Smooth muscle cell (in vitro differentiated cells): ENCODE results near the gene AP3D1. TPM values are rescaled to one million over a fixed set of nuclear protein-coding genes. Genes with fewer than 3 reads are reported as not detected.

Experiments
- DNase-seq: peaks from one replicate; lab custom pipeline; 2025; ENCODE audit not compliant: unreplicated experiment; lab: John Stamatoyannopoulos, UW
- H2AFZ ChIP-seq: fragments of 200-600 bp; sonication (generic); 2 replicates; pipeline ENCODE4 v1.6.0; 2016; ENCODE audit warnings: antibody characterized with exemption, low read depth, mild to moderate bottlenecking
- H3F3A ChIP-seq: fragments of 200-600 bp; sonication (generic); 2 replicates; pipeline ENCODE4 v1.6.0; 2017; ENCODE audit warnings: antibody characterized with exemption, low read depth
- H3K27ac ChIP-seq: fragments of 200-600 bp; sonication (generic); 2 replicates; pipeline ENCODE4 v1.5.1; 2016; ENCODE audit warnings: low read depth, mild to moderate bottlenecking
- H3K27me3 ChIP-seq: fragments of 200-600 bp; sonication (generic); 2 replicates; pipeline ENCODE4 v1.6.1; 2016; ENCODE audit warnings: low read depth, mild to moderate bottlenecking
- H3K36me3 ChIP-seq: fragments of 200-600 bp; sonication (generic); 2 replicates; pipeline ENCODE4 v1.5.1; 2016; ENCODE audit warnings: low read depth
- H3K4me1 ChIP-seq: fragments of 200-600 bp; sonication (generic); 2 replicates; pipeline ENCODE4 v1.5.1; 2016; ENCODE audit warnings: low read depth
- H3K4me2 ChIP-seq: fragments of 200-600 bp; sonication (generic); 2 replicates; pipeline ENCODE4 v1.6.0; 2016; ENCODE audit warnings: mild to moderate bottlenecking
- H3K4me3 ChIP-seq: fragments of 200-600 bp; sonication (generic); 2 replicates; pipeline ENCODE4 v1.5.1; 2016; ENCODE audit warnings: mild to moderate bottlenecking
- H3K79me2 ChIP-seq: fragments of 200-600 bp; sonication (generic); 2 replicates; pipeline ENCODE4 v1.6.0; 2016; ENCODE audit warnings: low read depth, mild to moderate bottlenecking
- H3K9ac ChIP-seq: fragments of 200-600 bp; sonication (generic); 2 replicates; pipeline ENCODE4 v1.6.0; 2016; ENCODE audit warnings: low read depth
- H3K9me3 ChIP-seq: fragments of 200-600 bp; sonication (generic); replicated peaks from 2 replicates; pipeline ENCODE4 v1.5.1; 2016; ENCODE audit warnings: low read depth
- H4K20me1 ChIP-seq: fragments of 200-600 bp; sonication (generic); 2 replicates; pipeline ENCODE4 v1.6.0; 2016; ENCODE audit warnings: low read depth
- WGBS: methylation state at CpG from one replicate; pipeline ENCODE4 v1.1.7; 2016; ENCODE audit warnings: low lambda C conversion rate; 5-methylcytosine and 5-hydroxymethylcytosine counted together
- polyA plus RNA-seq: library from polyadenylated mRNA; unstranded; fragments of >200 nt; fragmentation: Nextera tagmentation; extraction: Ambion mirVana; gene quantifications from 2 replicates; pipeline ENCODE4 v1.2.1, GENCODE V29; 2016
- total RNA-seq: library from RNA; depleted of rRNA; stranded (reverse); fragments of >200 nt; gene quantifications from 2 replicates; pipeline ENCODE4 v1.2.3, GENCODE V29; 2014
- TF ChIP-seq, protein P1 (sequence below): fragments of 200-600 bp; sonication (generic); IDR thresholded peaks from 2 replicates; pipeline ENCODE4 v1.5.1; 2017; ENCODE audit warnings: borderline replicate concordance, mild to moderate bottlenecking, antibody characterized with exemption; ENCODE audit not compliant: insufficient read depth, poor library complexity, severe bottlenecking

Gene AP3D1
- total and polyA plus RNA-seq, 2 experiments from 2014 or later = 66.2 to 81.0 TPM

DNA sequence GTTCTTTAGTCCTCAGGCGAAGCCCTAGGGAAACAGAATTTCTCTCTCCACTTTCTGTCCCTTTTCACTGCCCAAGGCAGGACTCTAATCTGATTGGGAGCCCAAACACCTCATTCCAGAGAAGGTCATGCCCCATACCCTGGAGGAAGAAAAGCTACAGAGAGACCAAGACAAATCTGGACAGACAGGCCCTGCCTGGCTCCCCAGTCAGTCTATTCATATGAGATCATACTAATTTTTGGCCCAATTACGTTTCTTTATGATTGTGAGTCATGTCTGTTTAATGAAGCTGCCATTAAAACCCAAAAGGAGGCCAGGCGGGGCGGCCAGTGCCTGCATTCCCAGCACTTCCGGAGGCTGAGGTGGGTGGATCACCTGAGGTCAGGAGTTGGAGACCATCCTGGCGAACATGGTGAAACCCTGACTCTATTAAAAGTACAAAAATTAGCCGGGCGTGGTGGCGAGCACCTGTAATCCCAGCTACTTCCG, 3.3 kb upstream of the AP3D1 start:
- TF ChIP-seq, protein P1, sequence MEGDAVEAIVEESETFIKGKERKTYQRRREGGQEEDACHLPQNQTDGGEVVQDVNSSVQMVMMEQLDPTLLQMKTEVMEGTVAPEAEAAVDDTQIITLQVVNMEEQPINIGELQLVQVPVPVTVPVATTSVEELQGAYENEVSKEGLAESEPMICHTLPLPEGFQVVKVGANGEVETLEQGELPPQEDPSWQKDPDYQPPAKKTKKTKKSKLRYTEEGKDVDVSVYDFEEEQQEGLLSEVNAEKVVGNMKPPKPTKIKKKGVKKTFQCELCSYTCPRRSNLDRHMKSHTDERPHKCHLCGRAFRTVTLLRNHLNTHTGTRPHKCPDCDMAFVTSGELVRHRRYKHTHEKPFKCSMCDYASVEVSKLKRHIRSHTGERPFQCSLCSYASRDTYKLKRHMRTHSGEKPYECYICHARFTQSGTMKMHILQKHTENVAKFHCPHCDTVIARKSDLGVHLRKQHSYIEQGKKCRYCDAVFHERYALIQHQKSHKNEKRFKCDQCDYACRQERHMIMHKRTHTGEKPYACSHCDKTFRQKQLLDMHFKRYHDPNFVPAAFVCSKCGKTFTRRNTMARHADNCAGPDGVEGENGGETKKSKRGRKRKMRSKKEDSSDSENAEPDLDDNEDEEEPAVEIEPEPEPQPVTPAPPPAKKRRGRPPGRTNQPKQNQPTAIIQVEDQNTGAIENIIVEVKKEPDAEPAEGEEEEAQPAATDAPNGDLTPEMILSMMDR = no peak
- WGBS = 80% methylated on average over 10 of the region's 10 CpGs
- Histone ChIP-seq H3F3A (peaks cover 10% of the 10 kb centered on the region), H3K27me3 (no peaks in the 10 kb centered on the region), H3K4me1 (peaks cover 8% of the 10 kb centered on the region), H3K9me3 (no peaks in the 10 kb centered on the region), H3K36me3 (no peaks in the 10 kb centered on the region), H3K79me2 (peaks cover 15% of the 10 kb centered on the region), H3K9ac (peak overlapping the region; percentile 50), H4K20me1 (peaks cover 13% of the 10 kb centered on the region), H2AFZ (no peak overlapping the region), H3K4me2 (no peak overlapping the region), H3K27ac (peak overlapping the region; percentile 73), H3K4me3 (no peak overlapping the region)
- DNase-seq = no peak

DNA sequence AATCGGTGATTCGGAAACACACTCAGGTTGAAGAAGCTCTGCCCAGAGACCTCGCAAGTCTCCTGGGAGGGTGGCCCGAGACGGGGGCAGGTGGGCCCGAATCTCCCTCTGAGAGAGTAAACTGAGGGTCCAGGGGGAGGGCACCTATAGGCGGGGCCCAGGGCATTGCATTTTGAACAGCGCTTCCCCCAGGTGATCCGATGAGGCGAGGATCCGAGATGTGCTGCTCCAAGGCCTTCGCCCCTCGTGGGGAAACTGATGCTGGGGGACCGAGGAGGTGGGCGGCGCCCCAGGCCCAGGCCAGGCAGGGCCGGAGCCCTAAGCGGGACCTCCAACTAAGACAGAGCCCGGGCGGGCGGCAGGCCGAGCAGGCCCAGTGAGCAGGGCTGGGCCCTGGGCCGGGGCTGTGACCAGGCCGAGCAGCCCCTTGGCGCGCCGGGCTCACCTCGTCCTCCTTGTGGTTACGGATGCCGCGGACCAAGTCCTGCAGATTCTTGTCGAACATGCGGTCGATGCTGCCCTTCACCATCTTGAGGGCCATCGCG, 500 bp downstream of the AP3D1 start:
- Histone ChIP-seq H3K9ac (peak overlapping the region; percentile 96), H3K79me2 (peaks cover 53% of the 10 kb centered on the region), H3K27ac (peak overlapping the region; percentile 79), H3K27me3 (no peaks in the 10 kb centered on the region), H2AFZ (no peak overlapping the region), H3K4me2 (peak overlapping the region; percentile 91), H3K4me1 (peaks cover 10% of the 10 kb centered on the region), H3F3A (peaks cover 10% of the 10 kb centered on the region), H4K20me1 (peaks cover 51% of the 10 kb centered on the region), H3K4me3 (peak overlapping the region; percentile 96), H3K9me3 (no peaks in the 10 kb centered on the region), H3K36me3 (no peaks in the 10 kb centered on the region)
- TF ChIP-seq, protein P1 = no peak
- 2% methylated on average over 34 of the region's 36 CpGs for WGBS
- DNase-seq = peak; percentile 38

DNA sequence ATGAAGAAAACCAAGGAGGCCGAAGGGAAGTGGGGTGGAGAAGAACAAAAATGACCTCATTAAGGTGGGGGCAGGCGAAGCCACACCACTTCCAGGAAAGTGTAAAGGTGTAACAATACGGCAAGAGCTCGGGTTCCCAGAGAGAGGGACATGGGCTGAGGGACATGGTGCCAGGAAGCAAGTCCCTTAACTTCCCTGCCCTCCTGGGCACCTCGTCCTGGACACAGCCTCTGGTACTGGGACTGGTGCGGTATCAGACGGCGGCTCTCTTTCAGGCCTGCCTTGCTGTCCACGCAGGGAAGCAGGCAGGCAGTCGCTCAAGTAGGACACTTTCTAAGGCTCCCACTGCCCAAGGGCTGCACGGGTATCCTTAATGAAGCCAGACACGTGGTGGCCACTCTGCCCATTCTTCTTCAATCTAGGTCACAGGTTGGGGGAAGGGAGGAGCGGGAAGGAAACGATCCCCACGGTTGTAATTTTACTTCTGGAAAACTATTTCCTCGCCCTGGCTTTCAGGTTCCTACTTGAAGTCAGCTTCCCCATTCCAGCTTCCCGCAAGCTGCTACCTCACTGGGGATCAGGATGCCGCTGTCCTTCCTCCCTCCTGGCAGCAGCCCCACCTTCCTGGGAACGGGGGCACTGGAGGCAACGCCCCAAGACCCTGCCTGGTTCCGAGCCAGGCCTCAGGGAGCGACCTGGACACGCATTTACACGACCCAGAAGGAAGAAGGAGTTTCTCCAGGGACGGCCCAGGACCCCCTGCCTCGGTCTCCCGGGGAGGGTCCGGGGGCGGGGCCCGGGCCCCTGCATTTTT, 1.2 kb downstream of the AP3D1 start:
- Histone ChIP-seq H3K9ac (peak overlapping the region; percentile 96), H3K36me3 (no peaks in the 10 kb centered on the region), H4K20me1 (peaks cover 58% of the 10 kb centered on the region), H2AFZ (no peak overlapping the region), H3K27me3 (no peaks in the 10 kb centered on the region), H3K4me2 (peak overlapping the region; percentile 91), H3K79me2 (peaks cover 60% of the 10 kb centered on the region), H3K4me1 (peaks cover 10% of the 10 kb centered on the region), H3K9me3 (no peaks in the 10 kb centered on the region), H3K4me3 (peak overlapping the region; percentile 96), H3K27ac (peak overlapping the region; percentile 79), H3F3A (peaks cover 10% of the 10 kb centered on the region)
- WGBS = 25% methylated on average over 30 of the region's 30 CpGs
- TF ChIP-seq, protein P1 = no peak
- no peak for DNase-seq
